MCF 10A (cell line): Measurements from ENCODE around the gene MAP3K5. TPM values are rescaled to one million over a fixed set of nuclear protein-coding genes. Genes with fewer than 3 reads are reported as not detected.
A peak's percentile ranks its signal among the peaks of the same experiment; 100 is the strongest.
"Not testable (repeated sequence)": the region's sequence is repeated elsewhere in the genome, so short reads cannot be mapped to it uniquely, and the experiment has no call there.

ENCODE experiments used
- BruUV-seq: library from RNA; stranded (reverse); fragments of 400-500 nt; replicated peaks from 2 replicates; lab custom pipeline; 2021; lab: Mats Ljungman, UMichigan
- CTCF ChIA-PET: fragments of 300-600 bp; sonication (Branson Sonifier 250); formaldehyde crosslinking; extraction: SDS; loops from one replicate; lab custom pipeline; 2021; ENCODE audit warnings: antibody characterized with exemption, inconsistent platforms; lab: Yijun Ruan, JAX
- POLR2A ChIA-PET: fragments of 300-600, 350-650 bp; sonication (Branson Sonifier 250); formaldehyde crosslinking; extraction: SDS; loops from one replicate; lab custom pipeline; 2020; ENCODE audit warnings: antibody characterized with exemption, inconsistent platforms; lab: Yijun Ruan, JAX
- DNase-seq: peaks from one replicate; pipeline ENCODE4 v3.0.0-alpha.2; 2018; ENCODE audit not compliant: unreplicated experiment
- H3K27ac Mint-ChIP-seq: one replicate; pipeline ENCODE4 v1.8.0; 2022; ENCODE audit warnings: mild to moderate bottlenecking, low read depth, mixed read lengths; ENCODE audit not compliant: unreplicated experiment
- H3K27me3 Mint-ChIP-seq: one replicate; pipeline ENCODE4 v1.8.0; 2022; ENCODE audit warnings: mixed read lengths; ENCODE audit not compliant: insufficient read depth, unreplicated experiment
- H3K36me3 Mint-ChIP-seq: one replicate; pipeline ENCODE4 v1.8.0; 2022; ENCODE audit warnings: mild to moderate bottlenecking, moderate library complexity, mixed read lengths; ENCODE audit not compliant: insufficient read depth, unreplicated experiment
- H3K4me1 Mint-ChIP-seq: one replicate; pipeline ENCODE4 v1.8.0; 2022; ENCODE audit warnings: mixed read lengths; ENCODE audit not compliant: insufficient read depth, unreplicated experiment
- H3K4me3 Mint-ChIP-seq: one replicate; pipeline ENCODE4 v1.8.0; 2022; ENCODE audit warnings: mild to moderate bottlenecking, moderate library complexity, mixed read lengths; ENCODE audit not compliant: unreplicated experiment
- H3K9me3 Mint-ChIP-seq: one replicate; pipeline ENCODE4 v1.8.0; 2022; ENCODE audit warnings: mixed read lengths; ENCODE audit not compliant: unreplicated experiment
- CTCF ChIP-seq: fragments of 200-600 bp; IDR thresholded peaks from one replicate; pipeline ENCODE4 v1.8.0; 2022; ENCODE audit warnings: antibody characterized with exemption, mild to moderate bottlenecking; ENCODE audit not compliant: unreplicated experiment
- intact Hi-C: fragments of 100-400 bp; cut with micrococcal nuclease; formaldehyde crosslinking; loops from 2 replicates; pipeline ENCODE4 v1.14.1; 2022
- total RNA-seq: library from RNA; stranded (reverse); gene quantifications from 2 replicates; pipeline ENCODE4 v1.2.3, GENCODE V29; 2022

MAP3K5 gene
- total RNA-seq, 1 experiment from 2014 or later = 8.4 TPM

DNA sequence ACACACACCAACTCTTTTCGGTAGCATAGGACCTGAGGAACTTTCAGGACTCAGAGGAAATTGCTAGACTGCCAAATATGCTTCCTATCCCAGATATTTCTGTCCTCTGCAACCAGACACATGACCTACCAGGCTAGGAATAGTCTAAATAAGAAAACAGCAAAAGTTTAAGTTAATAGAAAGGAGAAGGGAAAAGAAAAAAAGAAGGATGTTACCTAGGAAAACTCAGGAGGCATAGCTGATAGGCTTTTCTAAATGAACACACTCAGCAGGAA lies 74.6 kb downstream of the MAP3K5 start:
- Mint-ChIP-seq H3K36me3 (peaks cover 9% of the 10 kb centered on the region), H3K27ac (peak overlapping the region; percentile 8), H3K27me3 (no peaks in the 10 kb centered on the region), H3K4me3 (no peak overlapping the region), H3K4me1 (peaks cover 13% of the 10 kb centered on the region), H3K9me3 (no peaks in the 10 kb centered on the region)
- intact Hi-C loops = no loop called here
- POLR2A ChIA-PET = interaction anchor here (0.7 to 2.3 kb wide), 5 partner anchors 16 to 75 kb away, joined by 3 to 12 read pairs (median 4); partner anchors contain the start of gene MAP3K5
- TF ChIP-seq CTCF = no peak
- no TSS peak for BruUV-seq
- CTCF ChIA-PET = interaction anchor here (2.4 to 3.6 kb wide), 2 partner anchors 73 to 75 kb away, joined by 11 to 20 read pairs; partner anchors contain the start of gene MAP3K5
- DNase-seq = no peak

DNA sequence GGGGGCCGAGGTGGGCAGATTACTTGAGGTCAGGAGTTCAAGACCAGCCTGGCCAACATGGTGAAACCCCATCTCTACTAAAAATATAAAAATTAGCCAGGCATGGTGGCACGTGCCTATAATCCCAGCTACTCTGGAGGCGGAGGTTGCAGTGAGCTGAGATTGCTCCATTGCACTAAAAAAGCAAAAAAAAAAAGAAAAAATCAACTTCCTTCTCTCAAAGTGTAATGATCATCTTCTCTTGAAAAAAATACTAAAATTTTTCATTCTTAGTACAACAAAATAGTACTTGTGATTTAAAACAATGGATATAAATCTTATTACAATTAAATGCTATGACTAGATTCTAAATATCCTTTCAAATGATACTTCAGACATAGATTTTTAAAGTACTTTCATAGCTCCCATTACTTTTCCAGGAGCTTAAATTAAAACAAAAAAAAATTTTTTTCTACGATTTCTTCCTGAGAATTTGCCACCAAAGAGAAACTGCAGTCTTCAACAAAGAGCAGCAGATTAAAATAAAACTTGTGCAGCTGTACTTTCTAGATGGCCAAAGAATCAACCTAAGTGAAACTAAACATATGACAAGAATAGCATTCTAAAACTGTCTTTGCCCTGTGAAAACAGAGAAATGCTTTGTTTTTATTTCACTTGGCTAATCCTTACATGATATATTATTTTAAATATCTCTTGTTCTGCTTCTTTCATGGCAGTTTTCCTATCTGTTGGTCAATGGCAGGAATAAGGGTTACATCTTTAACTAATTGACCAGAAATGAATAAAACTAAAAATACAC lies 75.2 kb downstream of the MAP3K5 start:
- BruUV-seq = no TSS peak
- peaks cover 13% of the 10 kb centered on the region for H3K4me1 Mint-ChIP-seq
- ChIA-PET POLR2A (interaction anchor here (0.7 to 1.9 kb wide), 6 partner anchors 16 to 72 kb away, joined by 3 to 8 read pairs (median 4); no protein-coding TSS in a partner anchor), CTCF (interaction anchor here (1.7 to 3.6 kb wide), 2 partner anchors 75 kb away, joined by 8 to 20 read pairs; partner anchors contain the start of gene MAP3K5)
- H3K27me3 Mint-ChIP-seq = no peaks in the 10 kb centered on the region
- peak overlapping the region; percentile 8 for H3K27ac Mint-ChIP-seq
- H3K4me3 Mint-ChIP-seq = no peak overlapping the region
- no peaks in the 10 kb centered on the region for H3K9me3 Mint-ChIP-seq
- DNase-seq = no peak
- peaks cover 13% of the 10 kb centered on the region for H3K36me3 Mint-ChIP-seq
- intact Hi-C loops = no loop called here
- no peak for TF ChIP-seq CTCF

GRCh38 chr6:136712642-136713041 lies 79.6 kb downstream of the MAP3K5 start:
- H3K27ac Mint-ChIP-seq, DNase-seq, H3K9me3 Mint-ChIP-seq, intact Hi-C loops, H3K36me3 Mint-ChIP-seq, BruUV-seq, H3K4me3 Mint-ChIP-seq, H3K27me3 Mint-ChIP-seq: not testable (repeated sequence)
- peaks cover 11% of the 10 kb centered on the region for H3K4me1 Mint-ChIP-seq
- ChIA-PET CTCF (interaction anchor here (0.9 kb wide), 1 partner anchor 80 kb away, joined by 3 read pairs; the partner anchor contains the start of gene MAP3K5), POLR2A (interaction anchor here (0.9 kb wide), 1 partner anchor 55 kb away, joined by 4 read pairs; no protein-coding TSS in a partner anchor)

- Mint-ChIP-seq H3K27ac (no peak overlapping the region), H3K9me3 (no peaks in the 10 kb centered on the region), H3K4me1 (peaks cover 6% of the 10 kb centered on the region), H3K36me3 (peaks cover 7% of the 10 kb centered on the region), H3K4me3 (no peak overlapping the region), H3K27me3 (no peaks in the 10 kb centered on the region)
- no peak for DNase-seq
- TF ChIP-seq CTCF = no peak
- CTCF ChIA-PET = interaction anchor here (0.6 to 1.8 kb wide), 6 partner anchors 19 to 324 kb away, joined by 3 to 8 read pairs (median 3); partner anchors contain the start of gene MAP3K5
- POLR2A ChIA-PET = interaction anchor here (0.9 to 1.5 kb wide), 2 partner anchors 56 to 80 kb away, joined by 4 to 7 read pairs; partner anchors contain the start of gene MAP3K5
- intact Hi-C loops = no loop called here
- no TSS peak for BruUV-seq
Measured at GRCh38 chr6:136711644-136712043, 80.6 kb downstream of the MAP3K5 start.
